GM12892 (cell line): Measurements from ENCODE around the gene CADPS.

Source experiments
- POLR2AphosphoS5 ChIP-seq: IDR thresholded peaks from 2 replicates; pipeline ENCODE4 v1.6.1; 2011; ENCODE audit warnings: low read depth, low read length, control low read depth
- TAF1 ChIP-seq: IDR thresholded peaks from 2 replicates; pipeline ENCODE4 v1.6.1; 2011; ENCODE audit warnings: low read depth, mild to moderate bottlenecking, control low read depth, low read length, borderline replicate concordance

- TF ChIP-seq POLR2AphosphoS5 = no peak
- TF ChIP-seq TAF1 = no peak
Measured at GRCh38 chr3:62898530-62899496, 23.6 kb upstream of the CADPS start.
